ENCODE data around the gene LRCH3. TPM values are rescaled to one million over a fixed set of nuclear protein-coding genes. Genes with fewer than 3 reads are reported as not detected.

Gene LRCH3
- total and polyA plus RNA-seq, 9 of the 15 experiments (the other 6 are each of a cell fraction or from before 2014, with no cell fraction given): 4.6 to 75.3 (median 30.3) TPM

- CTCF ChIA-PET (ENCODE audit: low intra/inter-chr PET ratio): no interaction called here
Observed at GRCh38 chr3:197873329-197873728, 82.3 kb downstream of the LRCH3 start.

More at GRCh38 chr3:197873329-197873728, 82.3 kb downstream of the LRCH3 start:
- DNase-seq (ENCODE audit: extremely low read depth in 1 of 4, low spot score in 3 of 4) (no peak), FAIRE-seq (no peak), ATAC-seq (no peak)
- no peaks in the 10 kb centered on the region for H3K27me3 ChIP-seq (ENCODE audit: control insufficient read depth in 2 of 2, insufficient read depth in 2 of 2, low read length in 2 of 2)
- no peak overlapping the region for H3K4me2 ChIP-seq (ENCODE audit: insufficient read depth, low read length)
- no peaks in the 10 kb centered on the region for H3K9me1 ChIP-seq (ENCODE audit: control insufficient read depth, insufficient read depth, low read length)
- no peaks in the 10 kb centered on the region for H3K9me3 ChIP-seq (replicated peaks; ENCODE audit: control insufficient read depth, insufficient read depth, low read depth, low read length)
- no peak overlapping the region for H2AFZ ChIP-seq (ENCODE audit: low read depth, low read length)
- WGBS (ENCODE audit: insufficient coverage, low coverage, missing lambda C conversion rate): 100% methylated on average over 6 of the region's 6 CpGs
- intact Hi-C loops (cut with micrococcal nuclease): no loop called here
- H3K79me2 ChIP-seq (ENCODE audit: control insufficient read depth, insufficient read depth, low read length): no peaks in the 10 kb centered on the region
- H3K9ac ChIP-seq (ENCODE audit: insufficient read depth in 1 of 2, low read depth in 2 of 2, low read length in 2 of 2): no peak overlapping the region
- no peak overlapping the region for H3K4me3 ChIP-seq
- POLR2A ChIA-PET: no interaction called here
- TF ChIP-seq GATAD2A (IDR thresholded peaks at IDR 0.05) (no peak), ZNF449 (CRISPR knock-in tag; IDR thresholded peaks at IDR 0.05) (no peak), USF2 (CRISPR knock-in tag; IDR thresholded peaks at IDR 0.05) (no peak)
- no TSS peak for BruUV-seq (replicated peaks)
- peaks cover 42% of the 10 kb centered on the region; the same call in 2 of the 3 replicates for H3K36me3 ChIP-seq (ENCODE audit: control insufficient read depth, insufficient read depth, low read length)
- in situ Hi-C loops (cut with MboI): no loop called here
- no peaks in the 10 kb centered on the region for H3K4me1 ChIP-seq (replicated peaks in 1 of 2; ENCODE audit: control insufficient read depth in 2 of 2, insufficient read depth in 2 of 2, low read length in 2 of 2)
- H3K27ac ChIP-seq (ENCODE audit: extremely low read depth, low read depth, low read length): no peak overlapping the region
- no peaks in the 10 kb centered on the region for H4K20me1 ChIP-seq (replicated peaks; ENCODE audit: control insufficient read depth, insufficient read depth, low read length)
